GM21367 (cell line): ENCODE data around the gene MMEL1.
"Not testable (repeated sequence)": the region's sequence is repeated elsewhere in the genome, so short reads cannot be mapped to it uniquely, and the experiment has no call there.

Experiments used
- ATAC-seq: cut with Tn5 transposase; IDR thresholded peaks from one replicate; pipeline ENCODE4 v1.9.1; 2021; ENCODE audit not compliant: unreplicated experiment

MMEL1 gene

GRCh38 chr1:2629627-2630497 is 3.0 kb downstream of the MMEL1 start:
- ATAC-seq: no peak

GRCh38 chr1:2628933-2629626 is 3.7 kb downstream of the MMEL1 start:
- no peak for ATAC-seq

GRCh38 chr1:2628191-2628932 is 4.5 kb downstream of the MMEL1 start:
- no peak for ATAC-seq

GRCh38 chr1:2627746-2628145 is 5.1 kb downstream of the MMEL1 start:
- no peak for ATAC-seq

GRCh38 chr1:2625748-2626147 is 7.1 kb downstream of the MMEL1 start:
- not testable (repeated sequence) for ATAC-seq

GRCh38 chr1:2625311-2625710 is 7.5 kb downstream of the MMEL1 start:
- no peak for ATAC-seq

- ATAC-seq: no peak
These were observed 8.0 kb downstream of the MMEL1 start for GRCh38 chr1:2624735-2625300.

- ATAC-seq: no peak
These were observed 9.1 kb downstream of the MMEL1 start for GRCh38 chr1:2623571-2624337.

- ATAC-seq: no peak
These were observed 14.8 kb downstream of the MMEL1 start for GRCh38 chr1:2617971-2618470.

GRCh38 chr1:2614145-2614544 is 18.7 kb downstream of the MMEL1 start:
- no peak for ATAC-seq

GRCh38 chr1:2612591-2613365 is 20.0 kb downstream of the MMEL1 start:
- ATAC-seq: no peak

- ATAC-seq: no peak
These were observed 21.0 kb downstream of the MMEL1 start for GRCh38 chr1:2611621-2612437.

- ATAC-seq: no peak
These were observed 21.8 kb downstream of the MMEL1 start for GRCh38 chr1:2611031-2611501.

- no peak for ATAC-seq
These were observed 22.5 kb downstream of the MMEL1 start for GRCh38 chr1:2610036-2610959.

GRCh38 chr1:2609319-2610035 is 23.3 kb downstream of the MMEL1 start:
- no peak for ATAC-seq

GRCh38 chr1:2607641-2608091 is 25.1 kb downstream of the MMEL1 start:
- no peak for ATAC-seq
